Naive B cell (primary cell): Measurements from ENCODE around the gene PRMT7. TPM values are rescaled to one million over a fixed set of nuclear protein-coding genes. Genes with fewer than 3 reads are reported as not detected.

Source experiments
- ATAC-seq, 2 donors: fragments of 150-1000 bp; cut with Tn5 transposase; 2 replicates each; pipeline ENCODE4 v1.10.0; 2021; ENCODE audit warnings: low read depth in 2 of 2, mild to moderate bottlenecking in 2 of 2, moderate library complexity in 2 of 2
- DNase-seq: peaks from one replicate; pipeline ENCODE4 v3.0.0; 2022
- H3K27ac Mint-ChIP-seq, 6 donors: one replicate each; pipeline ENCODE4 v1.8.0; 2020 to 2022; ENCODE audit warnings: mild to moderate bottlenecking in 6 of 6, mixed read lengths in 6 of 6, moderate library complexity in 5 of 6, inconsistent platforms in 2 of 6
- H3K27me3 Mint-ChIP-seq, 3 donors: one replicate each; pipeline ENCODE4 v1.8.0; 2021 to 2022; ENCODE audit warnings: mixed read lengths in 3 of 3, mild to moderate bottlenecking in 1 of 3
- H3K36me3 Mint-ChIP-seq, 2 donors: one replicate each; pipeline ENCODE4 v1.8.0; 2020 to 2022; ENCODE audit warnings: mixed read lengths in 2 of 2, inconsistent platforms in 1 of 2, mild to moderate bottlenecking in 1 of 2
- H3K4me1 Mint-ChIP-seq, 3 donors: one replicate each; pipeline ENCODE4 v1.8.0; 2020 to 2022; ENCODE audit warnings: mixed read lengths in 3 of 3, inconsistent platforms in 1 of 3, mild to moderate bottlenecking in 1 of 3, moderate library complexity in 1 of 3
- H3K4me3 Mint-ChIP-seq, 8 donors: one replicate each; pipeline ENCODE4 v1.8.0; 2020 to 2022; ENCODE audit warnings: mild to moderate bottlenecking in 8 of 8, mixed read lengths in 8 of 8, moderate library complexity in 8 of 8, inconsistent platforms in 2 of 8
- H3K9me3 Mint-ChIP-seq, 7 donors: one replicate each; pipeline ENCODE4 v1.8.0; 2020 to 2022; ENCODE audit warnings: mixed read lengths in 7 of 7, mild to moderate bottlenecking in 5 of 7, inconsistent platforms in 2 of 7, moderate library complexity in 1 of 7
- polyA plus RNA-seq, 6 donors: library from polyadenylated mRNA; unstranded; fragments of 300-500 nt; fragmentation: Illumina TruSeq; gene quantifications; one replicate each; pipeline ENCODE4 v1.2.3, GENCODE V29; 2021; ENCODE audit warnings: low read depth in 6 of 6

The PRMT7 gene
- polyA plus RNA-seq, 6 donors from 2014 or later: 14.8 to 34.8 (median 23.1) TPM

DNA sequence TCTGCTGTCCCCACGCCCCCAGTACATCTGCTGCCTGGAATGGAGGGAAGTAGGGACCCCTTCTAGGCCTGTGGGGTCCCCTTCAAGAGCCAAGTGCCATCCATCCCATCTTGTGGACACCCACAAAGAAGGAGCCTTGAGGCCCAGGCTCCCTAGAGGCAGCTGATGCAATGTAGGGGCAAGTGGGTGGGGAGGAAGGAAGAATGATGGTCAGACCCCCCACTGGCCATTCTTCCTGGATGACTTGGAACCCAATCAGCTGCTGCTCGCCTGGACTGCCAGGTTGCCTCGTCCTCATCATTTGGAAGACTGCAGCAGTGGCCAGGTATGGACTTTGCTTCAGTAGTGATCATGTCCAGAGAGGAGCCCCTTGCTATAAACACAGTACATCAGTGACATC lies 88.6 kb downstream of the PRMT7 start:
- peaks cover 0 to 12% (median 7%) of the 10 kb centered on the region in 3 donors for H3K27me3 Mint-ChIP-seq
- no peaks in the 10 kb centered on the region for H3K4me1 Mint-ChIP-seq
- H3K27ac Mint-ChIP-seq: no peak overlapping the region
- no peaks in the 10 kb centered on the region for H3K9me3 Mint-ChIP-seq
- no peak overlapping the region for H3K4me3 Mint-ChIP-seq
- DNase-seq (no peak), ATAC-seq (no peak)
- no peaks in the 10 kb centered on the region for H3K36me3 Mint-ChIP-seq

DNA sequence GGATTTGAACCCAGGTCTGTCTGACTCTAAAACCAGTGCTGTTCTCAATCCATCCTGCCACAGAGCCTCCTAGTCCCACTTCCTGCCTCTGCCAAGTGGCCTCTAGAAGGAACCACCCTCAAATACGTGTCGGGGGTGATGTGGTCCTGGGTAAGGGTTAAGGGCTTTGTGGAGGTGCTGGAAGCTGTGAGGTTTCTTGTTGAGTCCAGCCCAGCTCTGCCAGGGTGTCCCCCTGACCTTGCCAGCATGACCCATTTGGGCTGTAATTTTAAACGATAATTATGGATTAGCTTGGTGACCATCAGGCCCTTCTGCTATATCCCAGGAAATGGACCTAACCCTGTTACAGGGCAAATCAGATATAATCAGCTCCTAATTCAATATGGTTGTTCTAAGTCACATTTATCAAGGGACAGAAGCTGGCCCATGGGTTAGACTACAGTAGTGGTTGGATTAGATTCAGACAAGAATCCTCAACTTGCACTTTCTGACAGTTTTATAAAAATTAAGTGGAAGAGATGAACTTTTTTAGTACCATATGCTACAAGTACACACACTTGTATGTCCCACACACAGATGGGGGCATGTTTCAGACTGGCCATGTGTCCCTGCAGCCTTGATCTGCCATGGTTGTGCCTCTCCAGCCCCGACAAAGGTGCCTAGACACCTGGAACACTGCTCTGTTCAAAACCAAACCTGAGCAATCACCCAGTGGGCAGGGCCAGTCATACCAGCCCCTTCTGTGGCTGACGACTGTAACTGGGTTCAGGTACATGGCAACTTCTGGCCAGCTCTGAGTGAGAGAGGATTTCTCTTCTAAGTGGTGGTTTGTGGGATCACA lies 89.5 kb downstream of the PRMT7 start:
- no peak overlapping the region for H3K27ac Mint-ChIP-seq
- H3K36me3 Mint-ChIP-seq: no peaks in the 10 kb centered on the region

DNA sequence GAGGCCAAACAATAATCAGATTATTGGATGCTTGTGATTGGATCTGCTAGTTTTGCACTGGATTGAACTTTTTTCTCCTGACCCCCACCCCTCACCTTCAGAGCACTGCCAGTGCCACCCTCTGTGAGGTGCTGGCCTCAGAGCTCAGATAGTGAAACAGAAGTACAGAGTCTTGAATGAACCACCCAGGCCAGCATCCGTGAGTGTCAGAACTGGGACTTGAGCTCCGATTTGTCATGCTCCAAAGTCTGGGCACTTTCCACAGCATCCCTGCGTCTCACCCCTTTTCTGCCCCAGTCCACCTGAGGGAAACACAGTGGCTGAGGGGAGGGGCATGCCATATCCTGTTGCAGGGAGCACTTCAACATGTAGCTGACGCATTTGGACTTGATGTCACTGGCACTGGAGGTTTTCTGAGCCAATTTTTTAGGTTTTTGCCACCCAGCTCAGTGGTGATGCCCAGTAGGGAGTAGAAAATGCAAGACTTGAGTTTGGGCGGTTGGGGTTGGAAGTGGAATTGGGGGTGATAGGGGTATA lies 90.2 kb downstream of the PRMT7 start:
- no peak overlapping the region for H3K27ac Mint-ChIP-seq
- no peak for DNase-seq
- no peaks in the 10 kb centered on the region for H3K9me3 Mint-ChIP-seq
- ATAC-seq: no peak
- H3K36me3 Mint-ChIP-seq: no peaks in the 10 kb centered on the region
- no peak overlapping the region for H3K4me3 Mint-ChIP-seq
- H3K4me1 Mint-ChIP-seq: no peaks in the 10 kb centered on the region
- peaks cover 0 to 11% (median 4%) of the 10 kb centered on the region in 3 donors for H3K27me3 Mint-ChIP-seq

More for the DNA sequence above, 89.5 kb downstream of the PRMT7 start:
- peaks cover 0 to 12% (median 7%) of the 10 kb centered on the region in 3 donors for H3K27me3 Mint-ChIP-seq
- DNase-seq (no peak), ATAC-seq (no peak)
- H3K9me3 Mint-ChIP-seq: no peaks in the 10 kb centered on the region
- H3K4me3 Mint-ChIP-seq: peak overlapping the region in 1 of 8 donors; percentile 9
- no peaks in the 10 kb centered on the region for H3K4me1 Mint-ChIP-seq

DNA sequence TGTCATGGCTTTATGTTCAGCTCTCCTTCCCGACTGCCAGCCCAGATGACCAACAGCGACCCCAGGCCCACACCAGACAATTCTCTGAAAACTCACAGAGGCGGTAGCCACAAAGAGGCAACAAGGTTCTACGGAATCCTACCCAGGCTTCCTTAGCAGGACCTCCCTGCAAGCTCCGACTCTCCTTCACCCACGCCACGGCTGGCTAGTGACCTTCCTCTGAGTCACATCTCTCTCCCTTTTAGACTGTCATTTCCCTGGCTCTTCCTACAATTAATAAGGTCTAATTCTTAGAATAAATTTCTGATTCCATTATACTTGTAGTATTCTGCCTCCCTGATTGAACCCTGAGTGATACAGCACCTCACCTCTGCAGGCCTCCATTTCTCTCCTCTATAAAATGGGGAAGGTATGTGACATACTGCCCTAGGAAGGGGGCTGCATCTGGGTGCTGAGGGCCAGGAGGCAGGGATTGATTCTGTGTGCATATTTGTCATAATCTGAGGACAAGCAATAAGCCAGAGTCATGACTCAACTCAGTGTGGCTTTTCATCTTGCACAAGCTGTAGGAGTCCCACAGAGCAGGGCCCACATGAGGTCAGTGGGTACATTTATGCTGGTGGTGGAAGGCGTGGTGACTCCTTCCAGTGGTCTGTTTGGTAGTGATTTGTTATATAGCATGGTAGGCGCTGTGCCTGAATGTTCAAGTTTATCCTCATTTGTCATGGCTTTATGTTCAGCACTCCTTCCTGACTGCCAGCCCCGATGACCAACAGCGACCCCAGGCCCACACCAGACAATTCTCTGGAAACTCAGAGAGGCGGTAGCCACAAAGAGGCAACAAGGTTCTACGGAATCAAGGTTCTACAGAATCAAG lies 91.3 kb downstream of the PRMT7 start:
- no peaks in the 10 kb centered on the region for H3K36me3 Mint-ChIP-seq

DNA sequence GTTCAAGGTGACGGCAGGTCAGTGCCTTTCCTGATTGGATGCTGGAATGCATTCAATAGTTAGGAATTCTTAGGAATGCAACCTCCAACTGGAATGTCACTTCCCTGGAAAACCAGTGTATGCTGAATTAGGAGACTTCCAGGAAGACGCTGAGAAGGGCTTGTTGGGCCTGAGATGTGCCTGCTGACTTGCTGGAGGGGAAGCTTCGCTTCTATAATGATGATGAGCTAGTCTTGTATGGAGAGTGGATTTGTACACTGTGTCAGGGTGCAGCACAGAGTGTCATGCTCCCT lies 91.9 kb downstream of the PRMT7 start:
- no peaks in the 10 kb centered on the region for H3K9me3 Mint-ChIP-seq
- no peaks in the 10 kb centered on the region for H3K4me1 Mint-ChIP-seq
- no peak overlapping the region for H3K27ac Mint-ChIP-seq
- no peak for ATAC-seq
- H3K4me3 Mint-ChIP-seq: no peak overlapping the region
- no peak for DNase-seq
- H3K36me3 Mint-ChIP-seq: no peaks in the 10 kb centered on the region
- H3K27me3 Mint-ChIP-seq: peaks cover 0 to 9% (median 1%) of the 10 kb centered on the region in 3 donors

More for the DNA sequence above, 91.3 kb downstream of the PRMT7 start:
- Mint-ChIP-seq H3K27me3 (peaks cover 0 to 9% (median 5%) of the 10 kb centered on the region in 3 donors), H3K4me3 (no peak overlapping the region), H3K9me3 (no peaks in the 10 kb centered on the region), H3K27ac (no peak overlapping the region), H3K4me1 (no peaks in the 10 kb centered on the region)
- DNase-seq (no peak), ATAC-seq (no peak)

DNA sequence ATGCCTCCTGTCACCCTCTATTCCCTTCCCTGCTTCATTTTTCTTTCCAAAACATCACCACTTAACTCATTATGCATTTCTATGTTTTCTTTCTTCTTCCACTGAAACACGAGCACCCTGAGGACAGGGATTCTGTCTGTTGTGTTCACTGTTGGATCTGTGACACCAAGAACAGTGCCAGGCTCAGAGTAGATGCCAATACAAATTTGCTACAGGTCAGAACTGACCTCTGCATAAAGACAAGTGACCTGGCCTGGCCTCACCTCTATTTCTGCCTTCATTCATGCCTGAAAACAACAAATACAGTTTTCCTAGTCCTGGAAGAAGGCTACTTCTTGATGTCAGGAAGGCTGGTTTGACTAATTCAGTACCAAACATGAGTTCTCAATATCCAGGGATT lies 92.4 kb downstream of the PRMT7 start:
- Mint-ChIP-seq H3K36me3 (no peaks in the 10 kb centered on the region), H3K9me3 (no peaks in the 10 kb centered on the region), H3K27me3 (peaks cover 0 to 9% (median 0%) of the 10 kb centered on the region in 3 donors), H3K4me1 (no peaks in the 10 kb centered on the region), H3K4me3 (no peak overlapping the region), H3K27ac (no peak overlapping the region)
- no peak for ATAC-seq
- no peak for DNase-seq

DNA sequence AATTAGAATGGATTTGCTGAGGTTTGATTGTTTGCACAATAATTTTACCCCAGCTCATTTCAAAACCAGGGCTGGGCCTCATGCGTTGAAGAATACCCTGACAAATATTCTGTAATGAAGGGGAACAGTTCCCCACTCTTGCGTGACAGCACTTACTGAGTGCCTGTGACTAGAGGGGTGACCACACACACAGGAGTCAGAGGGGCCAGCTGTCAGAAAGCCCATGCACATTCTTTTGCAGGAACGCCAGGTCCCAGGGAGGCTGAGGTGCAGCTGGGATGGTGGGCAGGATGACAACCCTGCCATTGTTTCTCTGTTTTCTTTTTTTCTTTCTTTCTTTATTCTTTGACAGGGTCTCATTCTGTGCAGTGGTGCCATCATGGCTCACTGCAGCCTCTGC lies 92.9 kb downstream of the PRMT7 start:
- ATAC-seq: no peak
- no peak for DNase-seq
- Mint-ChIP-seq H3K36me3 (no peaks in the 10 kb centered on the region), H3K4me1 (no peaks in the 10 kb centered on the region), H3K27me3 (peaks cover 0 to 9% (median 0%) of the 10 kb centered on the region in 3 donors), H3K9me3 (no peaks in the 10 kb centered on the region), H3K4me3 (no peak overlapping the region), H3K27ac (no peak overlapping the region)

DNA sequence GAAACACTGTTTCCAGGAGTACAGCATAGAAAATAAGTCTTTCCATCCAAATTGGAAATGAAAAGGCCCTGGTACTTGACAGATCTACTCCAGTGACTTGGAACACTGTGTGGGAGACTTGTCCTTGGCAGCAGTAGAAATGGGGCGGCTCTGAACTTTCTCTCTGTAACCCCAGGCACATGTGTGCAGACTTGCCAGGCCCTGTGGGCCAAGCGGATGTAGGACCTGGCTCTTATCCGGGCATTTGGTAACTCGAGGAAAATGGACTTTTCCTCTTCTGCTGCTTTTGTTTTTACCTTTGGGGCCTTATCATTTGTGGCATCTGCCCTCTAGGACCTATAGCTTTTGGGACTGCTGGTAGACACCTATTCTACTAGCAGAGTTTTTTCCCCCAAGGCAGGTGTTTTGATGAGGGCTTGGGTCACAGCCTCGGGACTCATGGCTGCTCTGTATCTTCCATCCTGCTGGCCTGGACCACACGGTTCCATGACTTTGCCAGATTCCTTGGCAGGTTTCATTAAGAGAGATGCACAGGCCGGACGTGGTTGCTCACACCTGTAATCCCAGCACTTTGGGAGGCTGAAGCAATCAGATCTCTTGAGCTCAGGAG lies 94.0 kb downstream of the PRMT7 start:
- no peak for DNase-seq
- Mint-ChIP-seq H3K27ac (no peak overlapping the region), H3K4me1 (no peaks in the 10 kb centered on the region), H3K27me3 (peaks cover 0 to 9% (median 0%) of the 10 kb centered on the region in 3 donors), H3K9me3 (no peaks in the 10 kb centered on the region), H3K36me3 (no peaks in the 10 kb centered on the region), H3K4me3 (no peak overlapping the region)
- ATAC-seq: no peak

DNA sequence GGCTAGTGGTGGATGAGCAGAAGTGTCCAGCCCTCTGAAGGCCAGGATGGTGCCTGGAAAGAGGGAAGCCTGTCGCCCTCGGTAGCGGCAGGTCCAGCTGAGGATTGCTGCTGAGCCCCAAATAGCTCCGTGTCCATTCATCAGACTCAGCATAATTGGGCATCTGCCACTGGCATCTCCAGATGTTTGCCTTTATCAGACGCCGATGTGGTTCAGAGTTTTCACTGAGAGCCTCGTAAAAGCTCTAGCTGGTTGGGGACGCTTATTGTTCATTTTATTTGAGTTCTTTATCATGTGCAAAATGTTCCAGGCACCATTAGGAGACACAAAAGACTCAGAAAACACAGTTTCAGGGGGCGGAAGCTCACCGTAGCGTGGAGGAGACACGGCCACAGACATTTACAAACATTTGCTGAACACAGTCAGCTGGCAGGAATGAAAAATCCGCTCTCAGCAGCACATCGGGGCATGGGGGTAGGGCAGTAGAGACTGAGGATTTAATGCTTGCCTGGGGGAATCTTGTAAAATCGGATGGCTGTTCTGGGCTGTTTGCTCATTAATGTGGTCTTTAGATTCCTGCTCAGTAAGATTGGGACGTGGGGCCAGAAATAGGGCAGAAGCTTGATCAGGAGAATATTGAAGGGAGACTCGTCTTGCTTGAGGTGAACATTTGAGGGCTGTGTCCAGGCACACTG lies 95.8 kb downstream of the PRMT7 start:
- Mint-ChIP-seq H3K9me3 (no peaks in the 10 kb centered on the region), H3K27ac (no peak overlapping the region), H3K36me3 (no peaks in the 10 kb centered on the region), H3K4me3 (no peak overlapping the region), H3K27me3 (peaks cover 0 to 13% (median 1%) of the 10 kb centered on the region in 3 donors), H3K4me1 (peaks cover 0 to 6% (median 0%) of the 10 kb centered on the region in 3 donors)
- ATAC-seq (no peak), DNase-seq (no peak)

Other genes starting within 250 kb of the PRMT7 start
- gene NFATC3, start 225.6 kb upstream of the PRMT7 start, polyA plus RNA-seq: 100 to 1,000 TPM in 2 of 6 donors, 10 to 100 TPM in 4; 74.8 to 147 (median 96.7) TPM
- 1 to 10 TPM in 2 of 6 donors, under 1 TPM in 3, not detected in 1; 0.32 to 2.8 (median 0.87) TPM for gene ESRP2, start 74.9 kb upstream of the PRMT7 start, polyA plus RNA-seq
- 1 to 10 TPM in 5 of 6 donors, not detected in 1; 4.3 to 9.8 (median 5.8) TPM for gene PLA2G15, start 65.6 kb upstream of the PRMT7 start, polyA plus RNA-seq
- gene SLC7A6, start 46.5 kb upstream of the PRMT7 start, polyA plus RNA-seq: 10 to 100 TPM in 5 of 6 donors, 1 to 10 TPM in 1; 6.5 to 16.4 (median 13.5) TPM
- gene SLC7A6OS, start 73 bp upstream of the PRMT7 start, polyA plus RNA-seq: 10 to 100 TPM; 14.0 to 26.1 (median 17.7) TPM
- gene SMPD3, start 137.5 kb downstream of the PRMT7 start, polyA plus RNA-seq: 1 to 10 TPM in 1 of 6 donors, under 1 TPM in 4, not detected in 1; 0.18 to 2.2 (median 0.41) TPM
- 10 to 100 TPM; 11.0 to 17.4 (median 13.5) TPM for gene ZFP90, start 228.3 kb downstream of the PRMT7 start, polyA plus RNA-seq